CD4-positive, alpha-beta T cell (primary cell): Measurements from ENCODE around the gene SPCS1. TPM values are rescaled to one million over a fixed set of nuclear protein-coding genes. Genes with fewer than 3 reads are reported as not detected.

ENCODE experiments used
- ATAC-seq: fragments of 200-7000 bp; cut with Tn5 transposase; one replicate; pipeline ENCODE4 v1.10.0; 2022; ENCODE audit warnings: mild to moderate bottlenecking; ENCODE audit not compliant: poor library complexity
- CTCF ChIA-PET: fragments of 350-600 bp; sonication (Branson Sonifier 250); formaldehyde crosslinking; loops from one replicate; lab custom pipeline; 2021; ENCODE audit warnings: antibody characterized with exemption, inconsistent platforms; lab: Charles Lee
- POLR2A ChIA-PET: fragments of 350-600 bp; sonication (Branson Sonifier 250); formaldehyde crosslinking; loops from one replicate; lab custom pipeline; 2021; ENCODE audit warnings: antibody characterized with exemption, inconsistent platforms; lab: Charles Lee
- DNase-seq, 14 experiments: peaks; one replicate each; pipeline ENCODE4 v3.0.0-alpha.2; 2013 to 2020; ENCODE audit warnings: mixed read lengths in 2 of 14
- H3K27ac ChIP-seq, 2 donors: one replicate each; pipeline versions ENCODE4 v1.5.1 to v1.7.0; 2013; ENCODE audit warnings: low read length in 2 of 2, low read depth in 1 of 2, mild to moderate bottlenecking in 1 of 2
- H3K27me3 ChIP-seq, 2 experiments: 1 replicate in 1 of 2; 2 replicates in 1 of 2; pipeline versions ENCODE4 v1.6.1 to v1.7.0; 2013; ENCODE audit warnings: low read length in 2 of 2, control low read depth in 1 of 2, mild to moderate bottlenecking in 1 of 2, moderate library complexity in 1 of 2; ENCODE audit not compliant: insufficient read depth in 2 of 2, control insufficient read depth in 1 of 2
- H3K36me3 ChIP-seq: one replicate; pipeline ENCODE4 v1.6.1; 2013; ENCODE audit warnings: low read length, control low read depth; ENCODE audit not compliant: insufficient read depth
- H3K4me1 ChIP-seq: one replicate; pipeline ENCODE4 v1.6.1; 2013; ENCODE audit warnings: low read length, control low read depth; ENCODE audit not compliant: insufficient read depth
- H3K4me3 ChIP-seq: one replicate; pipeline ENCODE4 v1.5.1; 2013; ENCODE audit warnings: mild to moderate bottlenecking, low read length, moderate library complexity
- H3K9me3 ChIP-seq, 2 experiments: 1 replicate in 1 of 2; 2 replicates in 1 of 2; pipeline versions ENCODE4 v1.6.1 to v1.7.0; 2013; ENCODE audit warnings: low read length in 2 of 2, mild to moderate bottlenecking in 2 of 2, control low read depth in 1 of 2, moderate library complexity in 1 of 2; ENCODE audit not compliant: control insufficient read depth in 1 of 2, insufficient read depth in 1 of 2
- H3K27ac Mint-ChIP-seq: one replicate; pipeline ENCODE4 v1.8.0; 2020; ENCODE audit warnings: mixed read lengths
- H3K27me3 Mint-ChIP-seq: one replicate; pipeline ENCODE4 v1.8.0; 2021; ENCODE audit warnings: mixed read lengths
- H3K36me3 Mint-ChIP-seq: one replicate; pipeline ENCODE4 v1.8.0; 2021; ENCODE audit warnings: low read depth, mixed read lengths
- H3K4me1 Mint-ChIP-seq: one replicate; pipeline ENCODE4 v1.8.0; 2021; ENCODE audit warnings: low read depth, mixed read lengths
- H3K4me3 Mint-ChIP-seq: one replicate; pipeline ENCODE4 v1.8.0; 2020; ENCODE audit warnings: mild to moderate bottlenecking, mixed read lengths
- H3K9me3 Mint-ChIP-seq: one replicate; pipeline ENCODE4 v1.8.0; 2020; ENCODE audit warnings: mixed read lengths
- intact Hi-C, 2 experiments: fragments of 100-400 bp; cut with DNase I in 1 of 2; cut with micrococcal nuclease in 1 of 2; formaldehyde crosslinking; loops; one replicate each; pipeline versions ENCODE4 v1.15.1 to v1.9.0; 2023 to 2025; cut with DNase I, micrococcal nuclease
- total RNA-seq, 174 experiments: library from RNA in 2 of 174; stranded (reverse) in 2 of 174; gene quantifications; one replicate each; pipeline ENCODE4 v1.2.3 and lab custom pipeline; 2021 to 2026
- TF ChIP-seq, protein P1 (sequence below): fragments of 200-600 bp; IDR thresholded peaks from one replicate; pipeline ENCODE4 v1.8.0; 2022; ENCODE audit warnings: antibody characterized with exemption, mild to moderate bottlenecking

The SPCS1 gene
- total RNA-seq, 2 experiments from 2014 or later: 60.0 to 64.5 TPM

DNA sequence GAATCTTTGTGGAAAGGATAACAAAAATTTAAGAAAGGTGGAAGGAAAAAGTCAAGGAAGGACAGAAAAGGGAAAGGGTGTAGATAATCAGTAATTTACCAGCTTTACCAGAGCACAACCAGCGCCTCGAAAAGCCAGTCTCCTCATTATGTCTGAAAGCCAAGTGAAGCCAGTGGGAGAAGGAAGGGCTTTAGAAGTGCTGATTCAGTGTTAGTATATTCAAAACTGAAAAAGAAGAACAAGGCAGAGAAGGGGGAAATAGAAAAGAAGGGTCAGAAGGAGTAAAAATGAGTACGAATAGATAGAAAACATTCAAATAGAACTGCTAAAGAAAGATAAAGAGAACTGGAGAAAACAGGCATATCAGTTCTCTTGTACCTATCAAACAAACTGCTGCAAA, 24.3 kb upstream of the SPCS1 start:
- H3K9me3 ChIP-seq: no peaks in the 10 kb centered on the region
- ChIA-PET CTCF (no interaction called here), POLR2A (interaction anchor here (1.2 kb wide), 1 partner anchor 24 kb away, joined by 3 read pairs; the partner anchor contains the start of genes GLT8D1 and SPCS1)
- peaks cover 70% of the 10 kb centered on the region for H3K4me1 Mint-ChIP-seq
- H3K36me3 Mint-ChIP-seq: peaks cover 75% of the 10 kb centered on the region
- H3K27ac ChIP-seq: no peak overlapping the region
- TF ChIP-seq, protein P1, sequence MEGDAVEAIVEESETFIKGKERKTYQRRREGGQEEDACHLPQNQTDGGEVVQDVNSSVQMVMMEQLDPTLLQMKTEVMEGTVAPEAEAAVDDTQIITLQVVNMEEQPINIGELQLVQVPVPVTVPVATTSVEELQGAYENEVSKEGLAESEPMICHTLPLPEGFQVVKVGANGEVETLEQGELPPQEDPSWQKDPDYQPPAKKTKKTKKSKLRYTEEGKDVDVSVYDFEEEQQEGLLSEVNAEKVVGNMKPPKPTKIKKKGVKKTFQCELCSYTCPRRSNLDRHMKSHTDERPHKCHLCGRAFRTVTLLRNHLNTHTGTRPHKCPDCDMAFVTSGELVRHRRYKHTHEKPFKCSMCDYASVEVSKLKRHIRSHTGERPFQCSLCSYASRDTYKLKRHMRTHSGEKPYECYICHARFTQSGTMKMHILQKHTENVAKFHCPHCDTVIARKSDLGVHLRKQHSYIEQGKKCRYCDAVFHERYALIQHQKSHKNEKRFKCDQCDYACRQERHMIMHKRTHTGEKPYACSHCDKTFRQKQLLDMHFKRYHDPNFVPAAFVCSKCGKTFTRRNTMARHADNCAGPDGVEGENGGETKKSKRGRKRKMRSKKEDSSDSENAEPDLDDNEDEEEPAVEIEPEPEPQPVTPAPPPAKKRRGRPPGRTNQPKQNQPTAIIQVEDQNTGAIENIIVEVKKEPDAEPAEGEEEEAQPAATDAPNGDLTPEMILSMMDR: no peak
- H3K4me1 ChIP-seq: peaks cover 14% of the 10 kb centered on the region
- peak overlapping the region; percentile 71 for H3K27ac Mint-ChIP-seq
- H3K27me3 Mint-ChIP-seq: no peaks in the 10 kb centered on the region
- H3K27me3 ChIP-seq: no peaks in the 10 kb centered on the region
- H3K36me3 ChIP-seq: peaks cover 46% of the 10 kb centered on the region
- no peak overlapping the region for H3K4me3 ChIP-seq
- DNase-seq (no peak), ATAC-seq (no peak)
- H3K4me3 Mint-ChIP-seq: peak overlapping the region; percentile 13
- intact Hi-C loops: loop anchor here in 1 of 2 experiments (5.0 to 10.0 kb wide), 2 partner anchors 224 to 397 kb away; partner anchors contain the start of genes GLYCTK and NISCH
- no peaks in the 10 kb centered on the region for H3K9me3 Mint-ChIP-seq

- H3K27me3 ChIP-seq: no peaks in the 10 kb centered on the region
- H3K27ac Mint-ChIP-seq: peak overlapping the region; percentile 71
- H3K4me1 ChIP-seq: peaks cover 17% of the 10 kb centered on the region
- H3K4me1 Mint-ChIP-seq: peaks cover 70% of the 10 kb centered on the region
- H3K27me3 Mint-ChIP-seq: no peaks in the 10 kb centered on the region
- ChIA-PET POLR2A (interaction anchor here (1.2 kb wide), 1 partner anchor 24 kb away, joined by 3 read pairs; the partner anchor contains the start of genes GLT8D1 and SPCS1), CTCF (no interaction called here)
- intact Hi-C loops: loop anchor here in 1 of 2 experiments (5.0 to 10.0 kb wide), 2 partner anchors 225 to 397 kb away; partner anchors contain the start of genes GLYCTK and NISCH
- H3K27ac ChIP-seq: no peak overlapping the region
- H3K36me3 ChIP-seq: peaks cover 44% of the 10 kb centered on the region
- no peaks in the 10 kb centered on the region for H3K9me3 Mint-ChIP-seq
- DNase-seq (peak in 2 of 14 experiments; percentile 28 to 29), ATAC-seq (no peak)
- H3K4me3 ChIP-seq: no peak overlapping the region
- peaks cover 75% of the 10 kb centered on the region for H3K36me3 Mint-ChIP-seq
- H3K9me3 ChIP-seq: no peaks in the 10 kb centered on the region
- peak overlapping the region; percentile 13 for H3K4me3 Mint-ChIP-seq
- TF ChIP-seq, protein P1: no peak
Observed at GRCh38 chr3:52682016-52682415, 23.9 kb upstream of the SPCS1 start.

DNA sequence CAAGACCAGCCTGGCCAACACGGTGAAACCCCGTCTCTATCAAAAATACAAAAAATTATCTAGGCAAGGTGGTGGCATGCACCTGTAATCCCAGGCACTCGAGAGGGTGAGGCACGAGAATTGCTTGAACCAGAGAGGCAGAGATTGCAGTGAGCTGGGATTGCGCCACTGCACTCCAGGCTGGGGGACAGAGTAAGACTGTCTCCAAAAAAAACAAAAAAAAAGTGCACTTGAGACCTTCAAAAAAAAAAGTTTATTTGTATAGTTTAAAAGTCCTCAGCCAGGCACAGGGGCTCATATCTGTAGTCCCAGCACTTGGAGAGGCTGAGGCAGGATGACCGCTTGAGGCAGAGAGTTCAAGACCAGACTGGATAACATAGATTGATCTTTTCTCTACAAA, 22.3 kb upstream of the SPCS1 start:
- ATAC-seq (no peak), DNase-seq (no peak)
- H3K4me3 Mint-ChIP-seq: peak overlapping the region; percentile 51
- Histone ChIP-seq H3K4me1 (peaks cover 21% of the 10 kb centered on the region), H3K4me3 (no peak overlapping the region), H3K27ac (no peak overlapping the region), H3K9me3 (no peaks in the 10 kb centered on the region), H3K36me3 (peaks cover 46% of the 10 kb centered on the region), H3K27me3 (no peaks in the 10 kb centered on the region)
- ChIA-PET CTCF (no interaction called here), POLR2A (interaction anchor here (0.6 kb wide), 1 partner anchor 137 kb away, joined by 3 read pairs; no protein-coding TSS in a partner anchor)
- H3K27ac Mint-ChIP-seq: peak overlapping the region; percentile 97
- H3K9me3 Mint-ChIP-seq: no peaks in the 10 kb centered on the region
- TF ChIP-seq, protein P1: no peak
- intact Hi-C loops: loop anchor here in 1 of 2 experiments (2.0 to 10.0 kb wide), 4 partner anchors 147 to 1011 kb away; partner anchors contain the start of genes GLYCTK, NISCH and UQCC5
- H3K27me3 Mint-ChIP-seq: no peaks in the 10 kb centered on the region
- H3K36me3 Mint-ChIP-seq: peaks cover 78% of the 10 kb centered on the region
- H3K4me1 Mint-ChIP-seq: peaks cover 69% of the 10 kb centered on the region
